ENCODE measurements around the gene MAP3K13. TPM values are rescaled to one million over a fixed set of nuclear protein-coding genes. Genes with fewer than 3 reads are reported as not detected.
"Not testable (repeated sequence)": the region's sequence is repeated elsewhere in the genome, so short reads cannot be mapped to it uniquely, and the experiment has no call there.

The MAP3K13 gene
- total and polyA plus RNA-seq, 2 donors, result 16.4 to 33.5 TPM

GRCh38 chr3:185399737-185400667 lies 37.1 kb downstream of the MAP3K13 start:
- Histone ChIP-seq H3K36me3 (ENCODE audit: insufficient read depth) (no peaks in the 10 kb centered on the region), H3K4me1 (ENCODE audit: insufficient read depth) (peaks cover 1% of the 10 kb centered on the region), H3K4me3 (ENCODE audit: low read depth, low read length) (no peak overlapping the region), H3K27ac (ENCODE audit: low read depth) (no peak overlapping the region)
- 84% methylated on average over 16 of the region's 16 CpGs for WGBS
- no peak for DNase-seq (ENCODE audit: extremely low spot score)

- Histone ChIP-seq H3K36me3 (ENCODE audit: insufficient read depth) (no peaks in the 10 kb centered on the region), H3K27ac (ENCODE audit: low read depth) (no peak overlapping the region), H3K4me1 (ENCODE audit: insufficient read depth) (peaks cover 1% of the 10 kb centered on the region), H3K4me3 (ENCODE audit: low read depth, low read length) (no peak overlapping the region)
- DNase-seq (ENCODE audit: extremely low spot score), result no peak
- WGBS, result 90% methylated on average over 1 of the region's 1 CpG
These were observed 37.9 kb downstream of the MAP3K13 start for GRCh38 chr3:185400866-185401265.

GRCh38 chr3:185401319-185401955 lies 38.5 kb downstream of the MAP3K13 start:
- peaks cover 1% of the 10 kb centered on the region for H3K4me1 ChIP-seq (ENCODE audit: insufficient read depth)
- no peak overlapping the region for H3K27ac ChIP-seq (ENCODE audit: low read depth)
- H3K36me3 ChIP-seq (ENCODE audit: insufficient read depth), result no peaks in the 10 kb centered on the region
- DNase-seq (ENCODE audit: extremely low spot score), result no peak
- H3K4me3 ChIP-seq (ENCODE audit: low read depth, low read length), result no peak overlapping the region
- 51% methylated on average over 7 of the region's 7 CpGs for WGBS

- no peak overlapping the region for H3K27ac ChIP-seq (ENCODE audit: low read depth)
- H3K4me3 ChIP-seq (ENCODE audit: low read depth, low read length), result no peak overlapping the region
- peaks cover 1% of the 10 kb centered on the region for H3K4me1 ChIP-seq (ENCODE audit: insufficient read depth)
- H3K36me3 ChIP-seq (ENCODE audit: insufficient read depth), result no peaks in the 10 kb centered on the region
- 55% methylated on average over 5 of the region's 5 CpGs for WGBS
- DNase-seq (ENCODE audit: extremely low spot score), result peak; percentile 21
These were observed 39.6 kb downstream of the MAP3K13 start for GRCh38 chr3:185402561-185402960.

GRCh38 chr3:185403002-185403401 lies 40.1 kb downstream of the MAP3K13 start:
- 76% methylated on average over 3 of the region's 3 CpGs for WGBS
- DNase-seq (ENCODE audit: extremely low spot score), result no peak
- H3K4me1 ChIP-seq (ENCODE audit: insufficient read depth), result peaks cover 1% of the 10 kb centered on the region
- no peaks in the 10 kb centered on the region for H3K36me3 ChIP-seq (ENCODE audit: insufficient read depth)
- H3K27ac ChIP-seq (ENCODE audit: low read depth), result no peak overlapping the region
- no peak overlapping the region for H3K4me3 ChIP-seq (ENCODE audit: low read depth, low read length)

GRCh38 chr3:185405243-185405642 lies 42.3 kb downstream of the MAP3K13 start:
- Histone ChIP-seq H3K27ac (ENCODE audit: low read depth) (no peak overlapping the region), H3K4me3 (ENCODE audit: low read depth, low read length) (no peak overlapping the region), H3K36me3 (ENCODE audit: insufficient read depth) (no peaks in the 10 kb centered on the region), H3K4me1 (ENCODE audit: insufficient read depth) (peaks cover 1% of the 10 kb centered on the region)
- no peak for DNase-seq (ENCODE audit: extremely low spot score)
- 95% methylated on average over 4 of the region's 4 CpGs for WGBS

GRCh38 chr3:185405664-185406063 lies 42.7 kb downstream of the MAP3K13 start:
- no peak for DNase-seq (ENCODE audit: extremely low spot score)
- H3K36me3 ChIP-seq (ENCODE audit: insufficient read depth), result no peaks in the 10 kb centered on the region
- 78% methylated on average over 3 of the region's 3 CpGs for WGBS
- H3K27ac ChIP-seq (ENCODE audit: low read depth), result no peak overlapping the region
- H3K4me3 ChIP-seq (ENCODE audit: low read depth, low read length), result no peak overlapping the region
- H3K4me1 ChIP-seq (ENCODE audit: insufficient read depth), result peaks cover 1% of the 10 kb centered on the region

GRCh38 chr3:185406121-185406620 lies 43.2 kb downstream of the MAP3K13 start:
- no peaks in the 10 kb centered on the region for H3K36me3 ChIP-seq (ENCODE audit: insufficient read depth)
- DNase-seq (ENCODE audit: extremely low spot score), result no peak
- WGBS, result 73% methylated on average over 1 of the region's 1 CpG

GRCh38 chr3:185409957-185410356 lies 47.0 kb downstream of the MAP3K13 start:
- no peak for DNase-seq (ENCODE audit: extremely low spot score)
- no peaks in the 10 kb centered on the region for H3K4me1 ChIP-seq (ENCODE audit: insufficient read depth)
- no peak overlapping the region for H3K27ac ChIP-seq (ENCODE audit: low read depth)
- H3K36me3 ChIP-seq (ENCODE audit: insufficient read depth), result no peaks in the 10 kb centered on the region
- WGBS, result 86% methylated on average over 8 of the region's 8 CpGs
- no peak overlapping the region for H3K4me3 ChIP-seq (ENCODE audit: low read depth, low read length)

More at GRCh38 chr3:185406121-185406620, 43.2 kb downstream of the MAP3K13 start:
- H3K27ac ChIP-seq (ENCODE audit: low read depth), result no peak overlapping the region
- peaks cover 1% of the 10 kb centered on the region for H3K4me1 ChIP-seq (ENCODE audit: insufficient read depth)
- H3K4me3 ChIP-seq (ENCODE audit: low read depth, low read length), result no peak overlapping the region

GRCh38 chr3:185411133-185411532 lies 48.2 kb downstream of the MAP3K13 start:
- WGBS, result 85% methylated on average over 1 of the region's 1 CpG
- H3K4me3 ChIP-seq (ENCODE audit: low read depth, low read length), result no peak overlapping the region
- H3K4me1 ChIP-seq (ENCODE audit: insufficient read depth), result no peaks in the 10 kb centered on the region
- DNase-seq (ENCODE audit: extremely low spot score), result no peak
- no peaks in the 10 kb centered on the region for H3K36me3 ChIP-seq (ENCODE audit: insufficient read depth)
- H3K27ac ChIP-seq (ENCODE audit: low read depth), result no peak overlapping the region

- H3K27ac ChIP-seq (ENCODE audit: low read depth), result no peak overlapping the region
- H3K4me1 ChIP-seq (ENCODE audit: insufficient read depth), result peaks cover 1% of the 10 kb centered on the region
- DNase-seq (ENCODE audit: extremely low spot score), result no peak
- H3K4me3 ChIP-seq (ENCODE audit: low read depth, low read length), result no peak overlapping the region
- no peaks in the 10 kb centered on the region for H3K36me3 ChIP-seq (ENCODE audit: insufficient read depth)
- 96% methylated on average over 2 of the region's 2 CpGs for WGBS
These were observed 53.6 kb downstream of the MAP3K13 start for GRCh38 chr3:185416513-185416912.

GRCh38 chr3:185418561-185418977 lies 55.6 kb downstream of the MAP3K13 start:
- not testable (repeated sequence) for H3K36me3 ChIP-seq (ENCODE audit: insufficient read depth); H3K27ac ChIP-seq (ENCODE audit: low read depth); H3K4me3 ChIP-seq (ENCODE audit: low read depth, low read length); DNase-seq (ENCODE audit: extremely low spot score); H3K4me1 ChIP-seq (ENCODE audit: insufficient read depth)
- 95% methylated on average over 11 of the region's 11 CpGs for WGBS

GRCh38 chr3:185420762-185421161 lies 57.8 kb downstream of the MAP3K13 start:
- 84% methylated on average over 5 of the region's 5 CpGs for WGBS

More at GRCh38 chr3:185420762-185421161, 57.8 kb downstream of the MAP3K13 start:
- Histone ChIP-seq H3K27ac (ENCODE audit: low read depth) (no peak overlapping the region), H3K4me3 (ENCODE audit: low read depth, low read length) (no peak overlapping the region), H3K36me3 (ENCODE audit: insufficient read depth) (no peaks in the 10 kb centered on the region), H3K4me1 (ENCODE audit: insufficient read depth) (peaks cover 1% of the 10 kb centered on the region)
- DNase-seq (ENCODE audit: extremely low spot score), result no peak

Measured in urinary bladder (tissue), 4 donors.